NB4 (cell line): Measurements from ENCODE around the gene BCO2.

Source experiments
- MYC ChIP-seq: IDR thresholded peaks from 2 replicates; pipeline ENCODE4 v1.6.1; 2011; ENCODE audit warnings: low read depth, low read length
- POLR2A ChIP-seq: IDR thresholded peaks from 2 replicates; pipeline ENCODE4 v1.6.1; 2011; ENCODE audit warnings: mild to moderate bottlenecking; ENCODE audit not compliant: insufficient read length; ENCODE audit errors: extremely low read depth
- TF ChIP-seq, protein P1 (sequence below): IDR thresholded peaks from one replicate; pipeline ENCODE4 v1.5.1; 2012; ENCODE audit warnings: low read depth, low read length

DNA sequence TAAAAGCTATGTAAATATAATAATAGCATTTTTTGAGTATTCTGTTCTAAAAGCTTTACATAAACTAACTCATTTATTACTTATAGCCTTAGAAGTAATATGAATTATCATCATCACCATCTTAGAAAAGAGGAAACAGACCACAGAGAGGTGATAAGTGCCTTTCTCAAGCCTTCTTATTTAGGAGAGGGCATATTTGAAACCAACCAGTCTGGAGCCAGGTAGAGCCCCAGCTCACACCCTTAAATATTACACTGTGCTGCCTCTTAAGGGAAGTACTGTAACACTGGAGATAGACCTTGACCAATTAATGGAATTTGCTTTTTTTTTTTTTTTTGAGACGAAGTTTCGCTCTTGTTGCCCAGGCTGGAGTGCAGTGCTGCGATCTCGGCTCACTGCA lies 2.3 kb downstream of the BCO2 start:
- TF ChIP-seq, protein P1, sequence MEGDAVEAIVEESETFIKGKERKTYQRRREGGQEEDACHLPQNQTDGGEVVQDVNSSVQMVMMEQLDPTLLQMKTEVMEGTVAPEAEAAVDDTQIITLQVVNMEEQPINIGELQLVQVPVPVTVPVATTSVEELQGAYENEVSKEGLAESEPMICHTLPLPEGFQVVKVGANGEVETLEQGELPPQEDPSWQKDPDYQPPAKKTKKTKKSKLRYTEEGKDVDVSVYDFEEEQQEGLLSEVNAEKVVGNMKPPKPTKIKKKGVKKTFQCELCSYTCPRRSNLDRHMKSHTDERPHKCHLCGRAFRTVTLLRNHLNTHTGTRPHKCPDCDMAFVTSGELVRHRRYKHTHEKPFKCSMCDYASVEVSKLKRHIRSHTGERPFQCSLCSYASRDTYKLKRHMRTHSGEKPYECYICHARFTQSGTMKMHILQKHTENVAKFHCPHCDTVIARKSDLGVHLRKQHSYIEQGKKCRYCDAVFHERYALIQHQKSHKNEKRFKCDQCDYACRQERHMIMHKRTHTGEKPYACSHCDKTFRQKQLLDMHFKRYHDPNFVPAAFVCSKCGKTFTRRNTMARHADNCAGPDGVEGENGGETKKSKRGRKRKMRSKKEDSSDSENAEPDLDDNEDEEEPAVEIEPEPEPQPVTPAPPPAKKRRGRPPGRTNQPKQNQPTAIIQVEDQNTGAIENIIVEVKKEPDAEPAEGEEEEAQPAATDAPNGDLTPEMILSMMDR: no peak
- TF ChIP-seq MYC (no peak), POLR2A (no peak)
